HEK293T (cell line): Measurements from ENCODE around the gene NR2E1.

Experiments used
- ARNT ChIP-seq: fragments of 450-650 bp; IDR thresholded peaks from 2 replicates; pipeline ENCODE4 v1.6.1; 2017; ENCODE audit warnings: mild to moderate bottlenecking
- FOXK2 ChIP-seq: fragments of 450-650 bp; IDR thresholded peaks from 2 replicates; pipeline ENCODE4 v1.6.1; 2016; ENCODE audit warnings: mild to moderate bottlenecking
- L3MBTL2 ChIP-seq: fragments of 450-650 bp; conservative IDR thresholded peaks from 2 replicates; pipeline ENCODE4 v1.6.1; 2016; ENCODE audit warnings: mild to moderate bottlenecking
- NFRKB ChIP-seq: fragments of 450-650 bp; IDR thresholded peaks from 2 replicates; pipeline ENCODE4 v1.6.1; 2016; ENCODE audit warnings: mild to moderate bottlenecking, moderate library complexity
- SP1 ChIP-seq: fragments of 450-650 bp; IDR thresholded peaks from 2 replicates; pipeline ENCODE4 v1.6.1; 2017
- SUZ12 ChIP-seq: fragments of 450-650 bp; IDR thresholded peaks from 2 replicates; pipeline ENCODE4 v1.6.1; 2016; ENCODE audit warnings: mild to moderate bottlenecking
- TARDBP ChIP-seq: fragments of 450-650 bp; IDR thresholded peaks from 2 replicates; pipeline ENCODE4 v1.6.1; 2016
- ZNF384 ChIP-seq: fragments of 450-650 bp; IDR thresholded peaks from 2 replicates; pipeline ENCODE4 v1.6.1; 2016
- TF ChIP-seq, protein P1 (sequence below): fragments of 450-650 bp; IDR thresholded peaks from 2 replicates; pipeline ENCODE4 v1.6.1; 2016

DNA sequence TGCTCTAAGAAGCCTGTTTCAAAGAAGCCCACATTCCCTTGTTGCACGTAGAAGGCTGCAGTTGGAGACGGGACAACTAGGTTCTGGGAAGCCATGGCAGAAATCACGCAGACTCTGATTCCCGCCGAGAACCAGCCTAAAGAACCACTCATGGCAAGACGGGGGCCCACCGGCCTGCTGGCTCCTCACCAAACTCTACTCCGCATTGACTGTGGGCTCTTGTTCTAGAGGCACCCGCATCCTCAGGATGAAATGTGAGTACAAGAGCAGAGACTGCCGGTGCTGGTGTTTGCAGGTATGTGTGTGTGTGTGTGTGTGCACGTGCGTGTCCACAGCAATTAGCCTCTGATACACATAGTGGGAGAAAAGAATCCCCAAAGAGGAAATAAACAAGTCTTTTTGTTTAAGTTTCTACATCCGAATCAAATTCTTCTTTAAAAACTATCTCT lies 42.3 kb upstream of the NR2E1 start:
- no peak for TF ChIP-seq TARDBP
- TF ChIP-seq L3MBTL2, result no peak
- TF ChIP-seq ARNT, result no peak
- no peak for TF ChIP-seq NFRKB
- no peak for TF ChIP-seq FOXK2
- no peak for TF ChIP-seq SUZ12
- no peak for TF ChIP-seq ZNF384
- TF ChIP-seq SP1, result no peak
- TF ChIP-seq, protein P1, sequence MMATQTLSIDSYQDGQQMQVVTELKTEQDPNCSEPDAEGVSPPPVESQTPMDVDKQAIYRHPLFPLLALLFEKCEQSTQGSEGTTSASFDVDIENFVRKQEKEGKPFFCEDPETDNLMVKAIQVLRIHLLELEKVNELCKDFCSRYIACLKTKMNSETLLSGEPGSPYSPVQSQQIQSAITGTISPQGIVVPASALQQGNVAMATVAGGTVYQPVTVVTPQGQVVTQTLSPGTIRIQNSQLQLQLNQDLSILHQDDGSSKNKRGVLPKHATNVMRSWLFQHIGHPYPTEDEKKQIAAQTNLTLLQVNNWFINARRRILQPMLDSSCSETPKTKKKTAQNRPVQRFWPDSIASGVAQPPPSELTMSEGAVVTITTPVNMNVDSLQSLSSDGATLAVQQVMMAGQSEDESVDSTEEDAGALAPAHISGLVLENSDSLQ, result no peak
